ENCODE measurements around the gene GMDS. TPM values are rescaled to one million over a fixed set of nuclear protein-coding genes. Genes with fewer than 3 reads are reported as not detected.

GMDS gene
- total and polyA plus RNA-seq, 2 of the 13 experiments (the other 11 are each of a cell fraction or from before 2014, with no cell fraction given) = 64.4 to 112 TPM

GRCh38 chr6:1832358-1832757, 413.0 kb downstream of the GMDS start:
- Histone ChIP-seq H3K27ac (ENCODE audit: extremely low read length, insufficient read depth, low read length) (peak overlapping the region; percentile 12), H3K9ac (ENCODE audit: insufficient read depth, low read depth, low read length) (no peak overlapping the region), H4K20me1 (ENCODE audit: insufficient read depth, low read length) (no peaks in the 10 kb centered on the region), H3K4me2 (ENCODE audit: low read depth, low read length) (no peak overlapping the region), H3K36me3 (replicated peaks in 1 of 2; ENCODE audit: control insufficient read depth in 1 of 2, insufficient read depth in 2 of 2, low read length in 2 of 2) (peaks cover 4 to 20% of the 10 kb centered on the region in 2 experiments; a peak in 3 of 5 replicates), H2AFZ (ENCODE audit: low read length) (no peak overlapping the region), H3K27me3 (ENCODE audit: control insufficient read depth in 1 of 2, insufficient read depth in 2 of 2, low read length in 2 of 2) (no peaks in the 10 kb centered on the region), H3K4me1 (ENCODE audit: insufficient read depth, low read length) (peaks cover 13% of the 10 kb centered on the region), H3K79me2 (ENCODE audit: insufficient read depth, low read length) (no peaks in the 10 kb centered on the region), H3K4me3 (replicated peaks in 1 of 3; ENCODE audit: insufficient read depth in 1 of 3, low read depth in 2 of 3, low read length in 3 of 3) (no peak overlapping the region), H3K9me3 (ENCODE audit: low read length) (peaks cover 9% of the 10 kb centered on the region; the same call in 1 of the 2 replicates)
- no peak for DNase-seq (ENCODE audit: low spot score)
- BruUV-seq (replicated peaks) = no TSS peak
- intact Hi-C loops (cut with micrococcal nuclease; ENCODE audit: unreplicated experiment) = no loop called here
- POLR2A ChIA-PET = no interaction called here
- FAIRE-seq = no peak
- TF ChIP-seq BCL6 (CRISPR knock-in tag; IDR thresholded peaks at IDR 0.05) = no peak
- TF ChIP-seq CEBPZ (IDR thresholded peaks at IDR 0.05; ENCODE audit: low read length) = no peak
- no peak for TF ChIP-seq RAD51 (IDR thresholded peaks at IDR 0.05; ENCODE audit: borderline replicate concordance)
- no peak for TF ChIP-seq KDM5A (IDR thresholded peaks at IDR 0.05; ENCODE audit: borderline replicate concordance, low read length)
- no peak for TF ChIP-seq ATAD3A (CRISPR knock-in tag; IDR thresholded peaks at IDR 0.05)
- no peak for TF ChIP-seq STAG1 (CRISPR knock-in tag; IDR thresholded peaks at IDR 0.05)
- no peak for TF ChIP-seq ZNF205 (CRISPR knock-in tag; IDR thresholded peaks at IDR 0.05)
- no peak for TF ChIP-seq ARID5B (CRISPR knock-in tag; IDR thresholded peaks at IDR 0.05)
- no peak for TF ChIP-seq ZNF556 (CRISPR knock-in tag; IDR thresholded peaks at IDR 0.05; ENCODE audit: borderline replicate concordance)
- no peak for TF ChIP-seq PPARG (CRISPR knock-in tag; conservative IDR thresholded peaks at IDR 0.05)
- CTCF ChIA-PET (ENCODE audit: low intra/inter-chr PET ratio, low total read pairs) = no interaction called here
- in situ Hi-C loops (cut with HindIII; ENCODE audit: extremely low pct_ligation_motif_present, low pct_unique_long_range_greater_than_20kb) = no loop called here
- ATAC-seq = no peak; the same call in 2 of the 3 replicates
- WGBS (ENCODE audit: low lambda C conversion rate) = 97% methylated on average over 3 of the region's 3 CpGs
